DND-41 (cell line): Measurements from ENCODE around the gene OR10G7.

Experiments used
- ATAC-seq: fragments of 200-7000 bp; cut with Tn5 transposase; 3 replicates; pipeline ENCODE4 v1.9.1; 2021; ENCODE audit warnings: low read depth; ENCODE audit not compliant: insufficient read depth
- DNase-seq: peaks from one replicate; pipeline ENCODE4 v3.0.0-alpha.2; 2020
- H2AFZ ChIP-seq: 2 replicates; pipeline ENCODE4 v1.6.0; 2012; ENCODE audit warnings: low read depth, low read length
- H3K27ac ChIP-seq: 2 replicates; pipeline ENCODE4 v1.5.1; 2012; ENCODE audit warnings: low read length, inconsistent platforms
- H3K27me3 ChIP-seq: fragments of 200-600 bp; sonication (generic); 2 replicates; pipeline ENCODE4 v1.6.0; 2012; ENCODE audit warnings: low read length, mild to moderate bottlenecking, inconsistent platforms; ENCODE audit not compliant: insufficient read depth, poor library complexity
- H3K36me3 ChIP-seq: 2 replicates; pipeline ENCODE4 v1.5.1; 2012; ENCODE audit warnings: low read length, inconsistent platforms; ENCODE audit not compliant: insufficient read depth
- H3K4me1 ChIP-seq: 2 replicates; pipeline ENCODE4 v1.5.1; 2012; ENCODE audit warnings: mild to moderate bottlenecking, low read length; ENCODE audit not compliant: insufficient read depth
- H3K4me2 ChIP-seq: 2 replicates; pipeline ENCODE4 v1.6.0; 2012; ENCODE audit warnings: mild to moderate bottlenecking, moderate library complexity, low read length, inconsistent platforms; ENCODE audit not compliant: insufficient read depth
- H3K4me3 ChIP-seq, 2 experiments: fragments of 200-600 bp in 1 of 2; shearing (Covaris generic) in 1 of 2; 2 replicates each; pipeline ENCODE4 v1.5.1; 2012 to 2016; ENCODE audit warnings: inconsistent platforms in 2 of 2, low read length in 2 of 2, mild to moderate bottlenecking in 2 of 2, low read depth in 1 of 2, moderate library complexity in 1 of 2
- H3K79me2 ChIP-seq: 2 replicates; pipeline ENCODE4 v1.6.0; 2012; ENCODE audit warnings: low read length, inconsistent platforms; ENCODE audit not compliant: insufficient read depth
- H3K9ac ChIP-seq: 2 replicates; pipeline ENCODE4 v1.6.0; 2012; ENCODE audit warnings: low read depth, mild to moderate bottlenecking, inconsistent platforms, low read length, moderate library complexity
- H3K9me3 ChIP-seq: 2 replicates; pipeline ENCODE4 v1.5.1; 2012; ENCODE audit warnings: low read length, moderate library complexity, mild to moderate bottlenecking, inconsistent platforms; ENCODE audit not compliant: insufficient read depth, severe bottlenecking
- H4K20me1 ChIP-seq: 2 replicates; pipeline ENCODE4 v1.6.0; 2012; ENCODE audit warnings: low read length; ENCODE audit not compliant: insufficient read depth
- CTCF ChIP-seq: IDR thresholded peaks from 2 replicates; pipeline ENCODE4 v1.5.1; 2012; ENCODE audit warnings: borderline replicate concordance, low read length, moderate library complexity, mild to moderate bottlenecking; ENCODE audit not compliant: poor library complexity, severe bottlenecking; ENCODE audit errors: extremely low read depth
- EZH2 ChIP-seq: IDR thresholded peaks from 3 replicates; pipeline ENCODE4 v1.6.1; 2012; ENCODE audit warnings: borderline replicate concordance, low read depth, mild to moderate bottlenecking, moderate library complexity, low read length, inconsistent platforms; ENCODE audit not compliant: severe bottlenecking

Gene OR10G7

GRCh38 chr11:124050748-124051147, 9.6 kb upstream of the OR10G7 start:
- no peak for DNase-seq
- H3K79me2 ChIP-seq = no peaks in the 10 kb centered on the region
- no peak overlapping the region; a peak in 1 of 4 replicates for H3K4me3 ChIP-seq
- H3K9ac ChIP-seq = no peak overlapping the region
- no peak for TF ChIP-seq CTCF
- no peak for TF ChIP-seq EZH2
- H3K9me3 ChIP-seq = no peaks in the 10 kb centered on the region
- H3K4me1 ChIP-seq = no peaks in the 10 kb centered on the region
- H2AFZ ChIP-seq = no peak overlapping the region
- H3K27ac ChIP-seq = no peak overlapping the region
- no peak overlapping the region for H3K4me2 ChIP-seq
- H3K27me3 ChIP-seq = peaks cover 7% of the 10 kb centered on the region
- ATAC-seq = no peak
- H3K36me3 ChIP-seq = no peaks in the 10 kb centered on the region
- H4K20me1 ChIP-seq = no peaks in the 10 kb centered on the region

- TF ChIP-seq CTCF (no peak), EZH2 (no peak)
- Histone ChIP-seq H3K79me2 (no peaks in the 10 kb centered on the region), H3K9me3 (no peaks in the 10 kb centered on the region), H3K27ac (no peak overlapping the region), H2AFZ (no peak overlapping the region), H4K20me1 (no peaks in the 10 kb centered on the region), H3K9ac (no peak overlapping the region), H3K4me3 (no peak overlapping the region), H3K4me1 (no peaks in the 10 kb centered on the region), H3K36me3 (no peaks in the 10 kb centered on the region), H3K4me2 (no peak overlapping the region), H3K27me3 (no peaks in the 10 kb centered on the region)
- DNase-seq (no peak), ATAC-seq (no peak)
These were observed 2.3 kb upstream of the OR10G7 start for GRCh38 chr11:124043420-124043819.

DNA sequence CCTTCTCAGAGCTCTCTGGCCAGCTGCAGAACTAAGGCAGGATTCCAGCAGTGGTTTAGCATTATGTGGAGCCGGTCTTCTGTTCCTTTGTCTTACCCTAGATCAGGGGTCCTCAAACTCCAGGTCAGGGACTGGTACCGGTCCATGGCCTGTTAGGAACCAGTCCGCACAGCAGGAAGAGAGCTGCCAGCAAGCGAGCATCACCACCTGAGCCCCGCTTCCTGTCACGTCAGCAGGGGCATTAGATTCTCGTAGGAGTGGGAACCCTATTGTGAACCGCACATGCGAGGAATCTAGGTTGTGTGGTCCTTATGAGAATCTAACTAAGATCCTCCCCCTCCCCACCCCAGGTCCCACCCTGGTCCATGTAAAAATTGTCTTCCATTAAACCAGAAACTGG, 1.6 kb downstream of the OR10G7 start:
- Histone ChIP-seq H3K36me3 (no peaks in the 10 kb centered on the region), H3K9ac (no peak overlapping the region), H3K9me3 (no peaks in the 10 kb centered on the region), H3K27me3 (no peaks in the 10 kb centered on the region), H3K4me3 (no peak overlapping the region), H3K27ac (no peak overlapping the region), H3K79me2 (no peaks in the 10 kb centered on the region), H3K4me2 (no peak overlapping the region), H2AFZ (no peak overlapping the region), H3K4me1 (no peaks in the 10 kb centered on the region), H4K20me1 (no peaks in the 10 kb centered on the region)
- DNase-seq (no peak), ATAC-seq (no peak)
- TF ChIP-seq CTCF (no peak), EZH2 (no peak)

- ATAC-seq (no peak), DNase-seq (no peak)
These were observed 4.5 kb downstream of the OR10G7 start for GRCh38 chr11:124036666-124037065.

More at GRCh38 chr11:124036666-124037065, 4.5 kb downstream of the OR10G7 start:
- Histone ChIP-seq H3K36me3 (no peaks in the 10 kb centered on the region), H3K79me2 (no peaks in the 10 kb centered on the region), H3K27ac (no peak overlapping the region), H3K4me3 (no peak overlapping the region), H3K9ac (no peak overlapping the region), H4K20me1 (no peaks in the 10 kb centered on the region), H3K4me1 (no peaks in the 10 kb centered on the region), H2AFZ (no peak overlapping the region), H3K27me3 (no peaks in the 10 kb centered on the region), H3K4me2 (no peak overlapping the region), H3K9me3 (no peaks in the 10 kb centered on the region)
- no peak for TF ChIP-seq CTCF
- TF ChIP-seq EZH2 = no peak
